PFSK-1 (cell line): Measurements from ENCODE around the gene ID2.

ENCODE experiments used
- FOXP2 ChIP-seq: optimal IDR thresholded peaks from 2 replicates; pipeline ENCODE3; 2011; ENCODE audit warnings: borderline replicate concordance, control low read depth, inconsistent platforms; ENCODE audit not compliant: insufficient read depth; ENCODE audit errors: extremely low read length, extremely low read depth
- POLR2AphosphoS5 ChIP-seq: IDR thresholded peaks from 2 replicates; pipeline ENCODE4 v1.6.1; 2012; ENCODE audit warnings: low read depth, mild to moderate bottlenecking, control low read depth, low read length, moderate library complexity
- TAF1 ChIP-seq: IDR thresholded peaks from 2 replicates; pipeline ENCODE4 v1.6.1; 2012; ENCODE audit warnings: low read length, control low read depth, borderline replicate concordance; ENCODE audit not compliant: insufficient read depth
- TF ChIP-seq, protein P1 (sequence below), 2 experiments: IDR thresholded peaks; 2 replicates each; pipeline versions ENCODE4 v1.6.1 to v1.8.0; 2011 to 2012; ENCODE audit warnings: low read depth in 2 of 2, low read length in 2 of 2, control low read depth in 1 of 2, inconsistent platforms in 1 of 2, mild to moderate bottlenecking in 1 of 2, moderate library complexity in 1 of 2; ENCODE audit not compliant: insufficient read depth in 1 of 2

GRCh38 chr2:8673381-8673780 is 8.5 kb upstream of the ID2 start:
- TF ChIP-seq POLR2AphosphoS5 = no peak
- TF ChIP-seq, protein P1, sequence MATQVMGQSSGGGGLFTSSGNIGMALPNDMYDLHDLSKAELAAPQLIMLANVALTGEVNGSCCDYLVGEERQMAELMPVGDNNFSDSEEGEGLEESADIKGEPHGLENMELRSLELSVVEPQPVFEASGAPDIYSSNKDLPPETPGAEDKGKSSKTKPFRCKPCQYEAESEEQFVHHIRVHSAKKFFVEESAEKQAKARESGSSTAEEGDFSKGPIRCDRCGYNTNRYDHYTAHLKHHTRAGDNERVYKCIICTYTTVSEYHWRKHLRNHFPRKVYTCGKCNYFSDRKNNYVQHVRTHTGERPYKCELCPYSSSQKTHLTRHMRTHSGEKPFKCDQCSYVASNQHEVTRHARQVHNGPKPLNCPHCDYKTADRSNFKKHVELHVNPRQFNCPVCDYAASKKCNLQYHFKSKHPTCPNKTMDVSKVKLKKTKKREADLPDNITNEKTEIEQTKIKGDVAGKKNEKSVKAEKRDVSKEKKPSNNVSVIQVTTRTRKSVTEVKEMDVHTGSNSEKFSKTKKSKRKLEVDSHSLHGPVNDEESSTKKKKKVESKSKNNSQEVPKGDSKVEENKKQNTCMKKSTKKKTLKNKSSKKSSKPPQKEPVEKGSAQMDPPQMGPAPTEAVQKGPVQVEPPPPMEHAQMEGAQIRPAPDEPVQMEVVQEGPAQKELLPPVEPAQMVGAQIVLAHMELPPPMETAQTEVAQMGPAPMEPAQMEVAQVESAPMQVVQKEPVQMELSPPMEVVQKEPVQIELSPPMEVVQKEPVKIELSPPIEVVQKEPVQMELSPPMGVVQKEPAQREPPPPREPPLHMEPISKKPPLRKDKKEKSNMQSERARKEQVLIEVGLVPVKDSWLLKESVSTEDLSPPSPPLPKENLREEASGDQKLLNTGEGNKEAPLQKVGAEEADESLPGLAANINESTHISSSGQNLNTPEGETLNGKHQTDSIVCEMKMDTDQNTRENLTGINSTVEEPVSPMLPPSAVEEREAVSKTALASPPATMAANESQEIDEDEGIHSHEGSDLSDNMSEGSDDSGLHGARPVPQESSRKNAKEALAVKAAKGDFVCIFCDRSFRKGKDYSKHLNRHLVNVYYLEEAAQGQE (IDR thresholded peaks at IDR 0.05; ENCODE audit: insufficient read depth in 1 of 2, low read depth in 2 of 2, low read length in 2 of 2) = no peak
- TF ChIP-seq TAF1 = no peak
- no peak for TF ChIP-seq FOXP2
